G401.6 (cell line): Measurements from ENCODE around the gene TMEM181.

Experiments used
- FAIRE-seq: peaks from 2 replicates; lab custom pipeline; 2012; peaks lifted over from hg19 to GRCh38; lab: Jason Lieb, UNC

TMEM181 gene

GRCh38 chr6:158564243-158565121 is 4.6 kb downstream of the TMEM181 start:
- no peak for FAIRE-seq

GRCh38 chr6:158565122-158565429 is 5.2 kb downstream of the TMEM181 start:
- no peak for FAIRE-seq

GRCh38 chr6:158565482-158566040 is 5.7 kb downstream of the TMEM181 start:
- FAIRE-seq, result no peak

GRCh38 chr6:158566207-158566818 is 6.4 kb downstream of the TMEM181 start:
- no peak for FAIRE-seq

GRCh38 chr6:158567152-158567551 is 7.3 kb downstream of the TMEM181 start:
- FAIRE-seq, result no peak

- no peak for FAIRE-seq
These were observed 8.0 kb downstream of the TMEM181 start for GRCh38 chr6:158567871-158568401.

GRCh38 chr6:158568549-158568948 is 8.7 kb downstream of the TMEM181 start:
- no peak for FAIRE-seq

GRCh38 chr6:158569036-158569435 is 9.1 kb downstream of the TMEM181 start:
- FAIRE-seq, result no peak

- no peak for FAIRE-seq
These were observed 10.7 kb downstream of the TMEM181 start for GRCh38 chr6:158570681-158570962.

GRCh38 chr6:158571826-158572652 is 12.1 kb downstream of the TMEM181 start:
- FAIRE-seq, result no peak

- no peak for FAIRE-seq
These were observed 13.0 kb downstream of the TMEM181 start for GRCh38 chr6:158572653-158573541.

- FAIRE-seq, result no peak
These were observed 13.6 kb downstream of the TMEM181 start for GRCh38 chr6:158573542-158573931.

GRCh38 chr6:158574800-158575199 is 14.9 kb downstream of the TMEM181 start:
- no peak for FAIRE-seq

- no peak for FAIRE-seq
These were observed 15.7 kb downstream of the TMEM181 start for GRCh38 chr6:158575550-158575949.

GRCh38 chr6:158584236-158584651 is 24.4 kb downstream of the TMEM181 start:
- no peak for FAIRE-seq

- no peak for FAIRE-seq
These were observed 26.8 kb downstream of the TMEM181 start for GRCh38 chr6:158586652-158587051.

- no peak for FAIRE-seq
These were observed 29.5 kb downstream of the TMEM181 start for GRCh38 chr6:158589366-158589765.

- no peak for FAIRE-seq
These were observed 31.4 kb downstream of the TMEM181 start for GRCh38 chr6:158591134-158591809.

GRCh38 chr6:158591810-158592209 is 31.9 kb downstream of the TMEM181 start:
- no peak for FAIRE-seq

- no peak for FAIRE-seq
These were observed 33.8 kb downstream of the TMEM181 start for GRCh38 chr6:158593670-158594069.

- no peak for FAIRE-seq
These were observed 35.3 kb downstream of the TMEM181 start for GRCh38 chr6:158595223-158595622.
